Mammary epithelial cell (primary cell): ENCODE results near the gene FANCI.

Source experiments
- CTCF ChIP-seq, 2 donors: IDR thresholded peaks in 1 of 2; conservative IDR thresholded peaks in 1 of 2; 2 replicates each; pipeline ENCODE4 v1.5.1; 2011 to 2012; ENCODE audit warnings: inconsistent platforms in 2 of 2, low read length in 2 of 2, mild to moderate bottlenecking in 2 of 2, control low read depth in 1 of 2, low read depth in 1 of 2; ENCODE audit not compliant: insufficient read depth in 1 of 2; ENCODE audit errors: extremely low read depth in 1 of 2
- EZH2 ChIP-seq: IDR thresholded peaks from 2 replicates; pipeline ENCODE4 v1.6.1; 2012; ENCODE audit warnings: low read length, inconsistent platforms, borderline replicate concordance

- no peak for TF ChIP-seq CTCF (conservative IDR thresholded peaks at IDR 0.05 in 1 of 2, IDR thresholded peaks at IDR 0.05 in 1 of 2; ENCODE audit: extremely low read depth in 1 of 2, insufficient read depth in 1 of 2, low read depth in 1 of 2, low read length in 2 of 2)
- no peak for TF ChIP-seq EZH2
These were observed 760 bp downstream of the FANCI start for GRCh38 chr15:89244574-89244903.
